AG20443 (cell line): ENCODE measurements around the gene PSMG4.

ENCODE experiments used
- DNase-seq: peaks from one replicate; pipeline ENCODE4 v3.0.0; 2012; ENCODE audit warnings: low spot score, mixed read lengths

Gene PSMG4

DNA sequence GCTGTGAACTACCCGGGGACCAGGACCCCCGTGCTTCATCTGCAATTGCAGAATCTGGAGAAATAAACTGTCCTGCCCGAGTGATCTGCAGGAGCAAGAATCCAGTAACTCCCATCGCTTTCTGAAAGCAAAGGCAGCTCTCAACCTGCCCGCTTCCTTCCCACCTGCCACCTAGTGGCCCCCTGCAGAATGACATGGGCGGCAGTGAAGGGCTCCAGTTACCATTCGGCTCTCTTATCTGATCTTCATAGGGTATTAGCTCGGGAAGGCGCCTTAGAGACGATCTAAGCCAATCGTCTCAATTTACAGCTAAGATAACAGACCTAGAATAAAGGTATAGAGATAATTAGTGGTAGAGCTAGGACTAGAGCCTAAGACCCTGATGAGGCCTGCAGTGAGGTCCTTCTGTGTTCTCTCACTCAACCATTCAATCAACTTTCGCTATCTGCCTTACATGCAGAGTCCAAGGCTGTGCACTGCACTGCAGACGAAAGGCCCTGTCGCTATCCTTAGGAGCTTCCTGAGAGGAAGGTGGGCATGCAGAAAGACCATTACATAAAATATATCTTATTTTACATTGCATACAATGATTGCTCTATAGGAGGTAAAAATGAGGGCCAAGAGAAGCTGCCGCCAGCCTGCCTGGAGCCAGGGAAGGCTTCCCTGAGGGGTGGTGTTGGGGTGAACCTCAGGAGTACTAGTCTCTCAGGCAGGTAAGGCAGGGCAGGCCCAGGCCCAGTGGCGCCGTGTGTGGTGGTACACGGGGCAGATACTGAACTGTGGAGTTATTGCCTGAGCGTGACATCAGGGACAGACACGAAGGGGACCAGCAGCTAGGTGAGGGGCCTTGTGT, 7.1 kb upstream of the PSMG4 start:
- peak; percentile 92 for DNase-seq

DNA sequence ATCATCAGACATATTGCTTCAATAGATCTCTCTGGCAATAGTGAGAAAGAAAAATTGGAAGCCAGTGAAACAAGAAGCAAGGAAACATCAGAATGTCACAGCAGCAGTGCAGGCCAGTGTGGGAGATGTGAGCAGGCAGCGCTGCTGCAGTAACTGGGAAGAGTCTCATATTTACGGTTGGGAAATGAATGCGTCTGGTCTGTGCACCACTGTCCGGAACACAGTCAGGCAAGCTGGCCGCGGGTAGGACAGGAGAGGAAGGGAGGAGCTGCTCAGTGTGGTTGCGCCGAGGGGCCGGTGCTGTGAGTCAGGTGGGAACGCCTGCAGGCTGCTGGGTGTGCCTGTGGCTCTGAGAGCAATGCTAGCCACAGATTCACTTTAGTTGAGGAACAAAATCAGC, 6.4 kb upstream of the PSMG4 start:
- DNase-seq = no peak

DNA sequence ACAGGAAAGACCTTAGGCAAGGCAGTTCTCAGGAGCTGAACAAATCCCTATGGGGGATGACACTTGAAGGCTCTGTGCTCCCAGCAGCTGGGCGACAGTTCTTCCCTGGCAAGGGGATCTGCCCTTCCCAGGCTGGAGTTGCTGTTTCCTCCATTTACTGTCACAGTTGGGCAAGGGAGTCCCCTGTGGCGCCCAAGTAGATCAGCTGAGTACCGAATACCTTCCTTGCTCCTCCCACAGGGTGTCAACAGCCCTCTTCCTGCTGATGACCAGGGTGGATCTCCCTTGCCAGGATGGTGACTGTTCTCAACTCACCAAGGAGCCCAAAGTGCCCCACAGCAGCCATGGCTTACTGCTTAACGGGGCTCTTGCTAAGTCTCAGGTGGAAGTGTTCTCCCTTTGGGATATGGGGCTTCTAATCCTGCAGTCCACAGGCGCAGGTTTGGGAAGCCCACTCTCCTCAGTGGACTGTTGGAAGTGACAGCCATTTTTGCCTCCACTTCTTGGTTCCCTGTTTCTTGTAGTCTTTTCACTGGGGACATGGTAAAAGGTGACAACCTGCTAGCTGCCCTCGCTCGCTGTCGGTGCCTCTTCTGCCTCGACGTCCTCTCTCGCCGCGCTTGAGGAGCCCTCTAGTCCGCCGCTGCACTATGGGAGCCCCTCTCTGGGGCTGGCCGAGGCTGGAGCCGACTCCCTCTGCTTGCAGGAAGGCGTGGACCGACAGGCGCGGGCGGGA, 5.7 kb upstream of the PSMG4 start:
- no peak for DNase-seq

DNA sequence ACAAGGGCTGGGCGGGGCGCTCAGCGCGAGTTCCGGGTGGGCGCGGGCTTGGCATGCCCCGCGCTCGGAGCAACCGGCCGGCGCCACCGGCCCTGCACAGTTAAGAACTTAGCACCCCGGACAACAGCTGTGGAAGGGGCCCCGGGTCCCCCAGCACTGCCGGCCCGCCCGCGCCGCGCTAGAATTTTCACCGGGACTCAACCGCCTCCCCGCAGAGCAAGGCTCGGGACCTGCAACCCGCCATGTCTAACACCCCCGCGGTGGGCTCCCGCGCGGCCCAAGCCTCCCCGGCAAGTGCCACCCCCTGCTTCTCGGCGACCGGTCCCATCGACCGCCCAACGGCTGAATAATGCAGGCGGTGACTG, 5.2 kb upstream of the PSMG4 start:
- no peak for DNase-seq

DNA sequence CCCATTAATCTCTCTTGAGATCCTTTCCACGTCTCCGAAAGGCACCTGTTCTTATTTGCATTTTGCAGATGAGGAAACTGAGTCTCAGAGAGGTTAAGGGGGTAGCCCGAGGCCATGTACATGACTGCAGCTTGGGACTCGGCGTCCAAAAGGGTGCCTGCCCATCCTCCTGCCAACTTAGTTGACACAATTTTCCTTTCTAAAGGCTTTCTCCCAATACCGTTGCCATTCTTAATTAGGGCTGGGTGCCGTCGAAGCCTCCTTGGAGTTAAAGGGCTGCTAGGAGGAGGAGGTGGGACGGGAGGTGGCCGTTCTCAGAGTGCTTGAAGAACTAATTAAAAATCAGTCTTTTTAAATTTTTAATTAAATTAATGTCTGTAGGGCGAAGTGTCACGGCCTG, 546 bp upstream of the PSMG4 start:
- DNase-seq = no peak

DNA sequence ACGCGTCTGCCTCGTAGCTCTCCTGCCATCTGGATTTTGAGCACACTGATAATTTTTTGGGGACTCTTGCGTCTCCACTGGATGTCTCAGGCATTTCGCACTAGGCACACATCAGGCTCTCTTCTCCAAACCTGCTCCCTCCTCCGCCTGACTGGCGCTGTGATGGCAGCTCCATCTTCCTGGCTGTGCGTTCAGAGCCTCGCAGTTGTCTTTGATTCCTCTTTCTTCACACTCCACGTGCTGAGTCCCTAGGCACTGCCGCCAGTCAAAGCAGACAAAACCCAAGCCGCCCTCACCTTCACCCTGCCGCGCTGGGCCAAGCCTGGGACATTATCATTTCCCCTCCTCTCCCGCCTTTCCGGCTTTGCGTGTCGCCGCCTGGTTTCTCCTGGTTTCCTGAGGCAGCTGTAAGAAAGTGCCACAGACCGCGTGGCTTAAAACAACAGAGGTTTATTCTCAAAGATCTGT, 778 bp downstream of the PSMG4 start:
- peak; percentile 60 for DNase-seq

DNA sequence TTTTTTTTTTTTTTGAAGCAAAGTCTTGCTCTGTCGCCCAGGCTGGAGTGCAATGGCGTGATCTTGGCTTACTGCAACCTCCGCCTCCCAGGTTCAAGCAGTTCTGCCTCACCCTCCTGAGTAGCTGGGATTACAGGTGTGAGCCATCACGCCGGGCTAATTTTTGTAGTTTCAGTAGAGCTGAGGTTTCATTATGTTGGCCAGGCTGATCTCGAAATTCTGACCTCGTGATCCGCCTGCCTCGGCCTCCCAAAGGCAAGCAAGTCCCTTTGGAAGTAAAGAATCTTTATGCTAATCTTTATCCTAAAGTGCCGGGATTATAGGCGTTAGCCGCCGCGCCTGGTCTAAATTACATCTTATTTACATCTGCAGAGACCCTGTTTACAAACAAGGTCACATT, 1.5 kb downstream of the PSMG4 start:
- DNase-seq = no peak

DNA sequence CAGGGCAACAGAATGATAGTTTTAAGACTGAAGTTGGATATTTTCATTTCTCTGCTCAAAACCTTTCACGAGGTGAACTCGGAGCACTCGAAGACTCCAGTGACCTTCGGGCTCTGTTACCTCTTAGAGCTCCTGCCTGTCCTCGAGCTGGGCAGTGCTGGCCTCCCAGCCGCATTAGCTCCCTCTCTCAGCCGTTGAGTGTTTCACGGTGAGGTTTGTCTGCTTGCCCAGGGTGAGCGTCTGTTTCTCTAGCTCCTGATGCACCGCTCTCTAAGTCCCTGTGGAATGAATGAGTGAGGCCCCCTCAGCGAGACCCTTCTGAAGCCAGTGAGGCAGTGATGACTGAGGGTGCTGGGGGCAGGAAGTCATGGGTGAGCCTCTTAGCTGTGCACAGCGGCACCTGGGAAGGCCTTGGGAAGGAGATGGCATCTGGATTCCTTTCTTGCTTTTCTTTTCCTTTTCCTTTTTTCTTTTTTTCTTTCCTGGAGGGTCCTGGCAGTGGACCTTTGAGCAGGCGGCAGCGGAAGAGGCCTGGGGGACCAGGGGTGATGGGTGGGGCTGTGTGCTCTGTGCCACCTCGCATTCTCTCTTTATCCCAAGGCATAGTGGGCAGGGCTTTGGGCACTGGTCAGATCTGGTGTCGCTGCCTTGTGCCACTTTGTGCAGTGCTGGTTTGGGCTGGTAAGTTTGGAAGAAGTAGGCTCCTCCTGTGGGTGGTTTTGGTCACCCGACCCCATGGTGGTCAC, 2.2 kb downstream of the PSMG4 start:
- DNase-seq = no peak

DNA sequence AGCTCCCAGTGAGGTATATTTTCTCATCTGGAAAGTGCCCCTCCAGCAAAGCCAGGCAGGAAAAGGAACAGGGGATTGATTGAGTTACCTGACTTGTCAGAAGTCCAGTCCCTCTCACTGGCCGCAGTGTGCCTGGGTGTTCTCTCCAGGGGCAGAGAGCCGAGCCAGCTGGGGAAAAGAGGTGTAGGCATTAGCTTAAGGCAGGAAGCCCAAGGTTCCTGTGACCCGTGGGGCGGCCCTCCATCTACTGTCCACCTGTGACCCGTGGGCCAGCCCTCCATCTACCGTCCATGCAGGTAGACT, 2.7 kb downstream of the PSMG4 start:
- no peak for DNase-seq

DNA sequence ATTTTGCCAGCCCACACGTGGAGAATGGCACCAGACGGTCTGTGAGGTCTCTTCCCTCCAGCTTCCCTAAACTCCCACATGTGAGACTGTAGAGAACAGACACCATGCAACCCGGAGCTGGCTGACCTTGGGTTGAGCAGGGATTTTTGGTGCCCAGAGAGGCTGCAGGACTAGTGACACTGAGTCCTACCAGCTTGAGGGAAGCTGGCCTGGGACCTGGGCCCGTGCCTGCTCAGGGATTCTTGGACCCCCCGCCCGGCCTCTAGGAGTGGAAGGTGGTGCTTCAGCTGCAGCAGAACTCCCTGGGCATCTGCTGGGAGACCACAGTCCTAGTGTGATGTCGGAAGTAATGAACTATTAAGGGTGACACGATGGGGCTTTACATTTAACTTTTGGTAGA, 3.2 kb downstream of the PSMG4 start:
- no peak for DNase-seq

DNA sequence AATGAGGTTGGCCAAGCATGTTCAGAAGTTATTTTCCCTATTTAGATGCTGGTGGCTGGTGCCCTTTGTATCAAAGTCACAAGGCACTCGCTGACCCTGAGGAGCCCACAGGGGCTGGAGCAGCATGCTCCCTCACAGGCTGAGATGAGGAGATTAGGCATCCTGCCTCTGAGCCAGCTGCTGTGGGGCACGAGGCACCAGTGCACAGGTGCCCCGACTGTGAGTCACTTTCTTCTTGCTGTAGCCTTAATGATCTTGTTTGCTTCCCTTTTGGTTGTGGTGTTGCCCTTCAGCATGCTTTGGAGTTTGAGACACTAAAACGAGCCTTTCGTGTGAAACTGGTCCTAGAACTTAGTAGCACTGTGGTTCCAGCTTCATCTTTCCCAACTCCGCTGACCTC, 4.3 kb downstream of the PSMG4 start:
- DNase-seq = no peak

DNA sequence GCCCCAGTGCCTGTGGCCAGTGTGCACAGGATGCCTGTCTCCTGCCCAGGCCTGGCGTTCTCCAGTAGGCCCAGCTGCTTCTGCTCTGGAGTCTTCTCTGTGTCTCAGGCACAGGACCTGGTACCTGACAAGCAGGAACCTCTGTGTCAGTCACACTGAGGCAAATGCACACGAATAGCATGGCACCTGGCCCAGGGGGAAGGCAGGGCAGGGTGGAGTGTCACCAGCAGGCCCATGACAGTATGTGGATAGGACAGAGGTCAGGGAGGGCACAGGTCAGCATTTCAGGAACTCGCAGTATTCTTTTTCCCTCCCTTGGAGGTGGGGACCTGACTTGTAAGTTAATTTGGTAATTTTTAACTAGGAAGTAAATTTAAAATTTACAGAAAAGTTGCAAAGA, 5.6 kb downstream of the PSMG4 start:
- no peak for DNase-seq

DNA sequence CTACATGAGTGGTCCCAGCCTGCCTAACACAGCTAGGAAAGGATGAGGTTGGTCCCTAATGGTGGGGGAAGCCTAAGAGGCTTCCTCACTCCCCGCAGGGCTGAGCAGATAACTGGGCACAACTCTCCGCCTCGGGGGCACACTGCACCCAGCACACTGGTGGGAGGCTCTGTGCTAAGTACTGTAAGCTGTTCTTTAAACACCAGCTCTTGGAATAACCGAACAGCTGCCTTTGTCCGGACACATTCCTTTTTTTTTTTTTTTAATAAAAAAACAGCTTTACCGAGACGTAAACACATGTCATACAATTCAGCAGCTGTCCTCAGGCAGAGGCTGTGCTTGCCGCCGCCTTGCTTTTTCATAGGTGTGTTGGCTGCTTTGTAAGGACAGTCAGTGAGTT, 6.9 kb downstream of the PSMG4 start:
- DNase-seq = no peak

DNA sequence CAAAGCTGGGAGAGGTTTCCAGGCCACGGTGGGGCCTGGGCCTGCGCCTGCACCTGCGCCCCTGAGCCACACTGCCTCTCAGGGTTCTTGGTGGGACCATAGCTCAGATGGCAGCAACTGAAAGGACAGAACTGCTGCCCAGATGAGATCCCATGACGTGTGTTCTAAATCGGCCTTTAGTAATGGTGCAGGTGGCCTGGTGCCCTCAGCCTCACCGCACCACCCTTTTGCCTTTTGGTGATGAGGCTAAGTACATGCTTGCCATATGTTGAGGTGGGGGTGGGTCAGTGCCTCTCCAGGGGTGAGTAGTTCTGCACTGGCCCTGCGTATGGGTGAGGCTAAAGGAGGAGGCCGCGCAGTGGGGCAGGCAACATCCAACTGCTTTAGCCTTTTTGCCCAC, 7.4 kb downstream of the PSMG4 start:
- DNase-seq = no peak

DNA sequence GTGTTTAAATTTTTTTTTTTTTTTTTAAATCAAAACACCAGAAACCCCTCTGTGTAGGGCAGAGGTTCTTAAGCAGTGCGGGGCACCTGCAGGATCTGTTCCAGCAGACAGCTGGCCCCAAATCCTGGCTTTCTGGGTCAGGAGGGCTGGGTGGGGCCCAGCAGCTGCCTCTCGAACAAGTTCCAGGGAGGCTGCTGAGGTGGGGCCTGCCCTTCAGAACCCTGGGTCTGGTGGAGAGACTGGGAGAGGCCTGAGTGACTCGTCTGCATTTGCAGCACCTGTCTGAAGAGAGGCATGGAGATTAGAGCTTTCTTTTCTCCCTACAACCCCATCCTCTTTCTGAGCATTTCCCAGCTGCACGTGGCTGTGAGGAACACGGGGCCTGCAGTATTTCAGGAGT, 8.4 kb downstream of the PSMG4 start:
- DNase-seq = no peak

DNA sequence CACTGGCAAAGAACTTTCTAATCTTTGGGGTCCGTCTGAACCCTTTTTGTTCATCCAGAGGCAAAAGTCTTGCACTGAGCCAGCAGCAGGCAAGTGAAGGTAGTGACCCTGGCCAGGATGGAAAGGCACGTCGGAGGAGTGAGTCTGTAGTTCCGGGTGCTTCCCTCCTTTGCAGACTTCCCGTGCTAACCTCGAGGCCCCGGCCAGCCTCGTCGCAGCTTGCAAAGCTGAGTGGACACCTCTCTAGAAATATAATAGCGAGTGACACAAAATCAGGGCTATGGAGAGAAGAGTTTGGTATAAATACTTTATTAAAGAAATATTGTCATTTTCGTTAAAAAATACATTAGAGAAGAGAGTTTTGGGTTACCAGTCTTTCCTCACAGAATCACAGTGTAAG, 9.9 kb downstream of the PSMG4 start:
- no peak for DNase-seq

DNA sequence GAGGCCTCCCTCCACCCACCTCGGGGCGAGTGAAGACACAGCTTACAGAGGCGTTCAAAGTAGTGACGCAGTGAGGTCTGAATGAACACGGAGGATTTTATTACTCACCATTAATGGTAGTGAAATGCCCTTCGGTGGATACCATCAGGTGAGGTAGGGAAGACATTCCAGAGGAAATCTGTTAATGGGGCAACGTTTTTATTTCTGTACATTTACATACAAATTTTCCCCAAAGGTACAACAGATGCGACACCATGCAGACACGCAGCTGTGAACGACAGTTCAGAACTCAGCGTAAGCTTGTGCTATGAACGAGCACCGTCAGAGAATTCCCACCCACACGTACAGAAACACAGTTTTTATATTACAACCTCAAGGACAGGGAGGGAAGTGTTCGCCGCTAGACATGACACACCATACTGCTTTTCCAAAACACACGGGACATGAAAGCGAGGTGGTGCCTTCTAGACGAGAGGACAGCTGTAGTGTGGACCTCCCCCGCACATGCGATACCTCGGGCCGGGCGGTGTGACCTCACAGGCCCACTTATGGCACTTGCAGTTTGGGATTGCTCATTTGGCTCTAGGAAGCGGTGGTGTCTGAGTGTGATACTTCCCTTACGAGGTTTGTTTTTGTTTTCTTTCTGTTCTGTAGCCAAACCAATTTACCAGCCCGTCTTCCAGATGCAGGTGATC, 10.7 kb downstream of the PSMG4 start:
- no peak for DNase-seq

DNA sequence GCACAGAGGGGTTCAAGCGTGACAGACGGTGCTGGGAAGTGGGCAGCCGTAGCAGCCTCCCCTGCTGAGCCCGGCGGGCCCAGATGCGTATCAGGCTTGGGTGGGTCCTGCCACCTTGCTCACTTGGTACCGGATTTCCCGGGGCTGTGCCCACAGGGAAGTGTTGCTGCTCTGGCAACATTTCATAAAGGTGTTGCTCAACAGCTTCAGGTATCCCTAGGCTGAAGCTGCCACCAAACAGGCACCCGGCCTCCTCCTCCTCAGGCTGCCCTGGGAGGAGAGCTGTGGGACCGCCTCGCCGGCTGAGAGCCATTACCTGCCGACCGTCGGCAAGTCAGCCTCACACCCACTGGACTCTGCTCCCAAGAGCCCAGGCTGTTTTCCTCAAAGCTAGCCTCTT, 11.5 kb downstream of the PSMG4 start:
- DNase-seq = no peak

DNA sequence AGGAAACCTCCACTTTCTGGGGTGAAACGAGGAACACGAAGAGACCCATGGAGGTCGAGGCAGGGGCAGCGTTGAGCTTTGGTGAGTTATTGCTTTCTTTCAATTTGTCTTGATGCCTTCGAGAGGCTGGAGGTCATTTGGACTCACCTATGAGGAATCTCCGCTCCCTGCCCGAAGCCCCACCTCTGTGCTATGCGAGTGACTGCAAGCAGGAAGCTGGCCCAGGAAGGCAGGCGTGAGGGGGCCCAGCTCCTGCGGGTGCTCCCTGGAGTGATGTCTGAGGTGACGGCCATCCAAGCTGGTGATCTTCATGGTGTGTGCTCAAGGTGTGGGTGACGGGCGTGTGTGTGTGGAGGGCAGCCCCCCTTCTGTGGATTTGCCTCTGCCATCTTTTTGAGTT, 13.0 kb downstream of the PSMG4 start:
- DNase-seq = no peak

DNA sequence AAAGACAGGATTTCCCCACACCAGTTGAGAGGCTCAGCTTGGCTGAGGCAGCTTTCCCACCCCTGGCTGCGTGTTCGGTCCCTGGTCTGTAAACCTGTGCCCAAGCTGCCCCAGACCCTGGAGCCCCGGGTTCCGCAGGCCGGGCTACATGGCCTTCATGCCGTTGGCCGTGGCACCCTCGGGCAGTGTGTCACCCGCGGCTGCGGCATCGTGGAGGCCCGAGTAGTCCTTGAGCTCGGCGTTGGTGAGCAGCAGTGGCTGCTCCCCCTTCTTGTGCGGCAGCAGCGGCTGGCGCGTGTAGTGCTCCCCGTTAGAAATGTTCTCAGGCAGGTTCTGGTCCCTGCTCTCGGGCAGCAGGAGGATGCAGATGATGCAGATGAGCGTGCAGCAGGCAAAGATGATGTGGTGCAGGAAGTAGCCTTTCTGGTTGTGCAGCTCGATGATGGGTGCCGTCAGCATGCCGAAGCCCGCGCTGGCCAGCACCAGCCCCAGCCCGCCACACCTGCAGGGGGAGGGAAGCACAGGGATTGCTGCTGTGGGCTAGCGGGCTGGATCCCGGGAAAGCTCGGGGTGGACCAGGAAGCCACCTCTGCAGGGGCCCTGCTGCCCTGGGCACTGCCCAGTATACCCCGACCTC, 14.3 kb downstream of the PSMG4 start:
- DNase-seq = no peak

DNA sequence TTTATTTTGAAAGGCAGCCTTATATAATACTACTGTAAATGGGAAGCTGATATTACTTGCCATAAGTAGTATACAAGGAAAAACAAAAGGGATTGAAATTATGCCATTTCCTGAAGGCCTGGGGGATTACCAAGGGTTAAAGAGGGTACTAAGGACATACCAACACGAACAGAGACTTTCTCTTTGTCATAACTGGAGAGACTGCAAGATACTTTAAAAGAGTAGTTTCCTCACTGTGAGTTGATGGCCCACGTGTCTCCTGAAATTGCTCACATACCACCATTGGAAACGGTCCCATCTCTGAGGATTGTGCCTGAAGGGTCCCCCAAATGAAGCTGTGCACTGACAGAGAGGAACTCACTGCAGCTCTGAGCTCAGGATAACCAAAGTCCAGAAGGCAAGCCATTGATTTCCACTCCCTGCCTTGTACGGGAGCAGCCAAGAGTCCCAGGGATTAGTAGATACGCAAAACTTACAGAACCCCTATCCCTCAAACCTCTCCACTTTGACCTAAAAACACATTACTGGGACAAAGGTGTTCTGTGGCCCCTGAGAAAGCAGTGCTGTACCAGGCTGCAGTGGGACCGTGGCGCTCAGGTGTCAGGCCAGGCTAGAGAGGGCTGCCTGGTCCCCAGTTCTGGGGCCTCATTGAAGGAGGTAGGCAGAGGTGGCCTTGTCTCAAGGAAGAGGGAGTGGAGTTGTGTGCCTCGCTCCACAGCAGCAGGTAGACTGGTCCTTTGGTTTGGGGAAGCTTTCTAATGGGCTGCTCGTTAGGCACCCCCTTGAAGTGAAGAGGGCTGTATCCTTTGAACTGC, 15.2 kb downstream of the PSMG4 start:
- no peak for DNase-seq
